Stimulated activated CD4-positive, alpha-beta T cell treated with anti-CD3 and anti-CD28 coated beads, Interleukin-1b, Interleukin-23, amount 100 ng/mL, for 4 hours (primary cell): ENCODE results near the gene CRAMP1.
"Not testable (repeated sequence)": the region's sequence is repeated elsewhere in the genome, so short reads cannot be mapped to it uniquely, and the experiment has no call there.

Experiments used
- DNase-seq, 2 donors: peaks; one replicate each; pipeline ENCODE4 v3.0.0-alpha.2; 2020; ENCODE audit warnings: low read depth in 2 of 2

The CRAMP1 gene

GRCh38 chr16:1710811-1711507 lies 98.8 kb downstream of the CRAMP1 start:
- no peak for DNase-seq

GRCh38 chr16:1712791-1713261 lies 100.7 kb downstream of the CRAMP1 start:
- no peak for DNase-seq

- no peak for DNase-seq
Observed at GRCh38 chr16:1713331-1713730, 101.2 kb downstream of the CRAMP1 start.

- DNase-seq: no peak
Observed at GRCh38 chr16:1713933-1714332, 101.8 kb downstream of the CRAMP1 start.

- DNase-seq: no peak
Observed at GRCh38 chr16:1715220-1715619, 103.1 kb downstream of the CRAMP1 start.

- DNase-seq: not testable (repeated sequence)
Observed at GRCh38 chr16:1718236-1718635, 106.1 kb downstream of the CRAMP1 start.

GRCh38 chr16:1719559-1720229 lies 107.5 kb downstream of the CRAMP1 start:
- DNase-seq: not testable (repeated sequence)

GRCh38 chr16:1721372-1721771 lies 109.2 kb downstream of the CRAMP1 start:
- DNase-seq: no peak

GRCh38 chr16:1723450-1724147 lies 111.4 kb downstream of the CRAMP1 start:
- peak in 1 of 2 donors; percentile 25 for DNase-seq

- no peak for DNase-seq
Observed at GRCh38 chr16:1724491-1724890, 112.3 kb downstream of the CRAMP1 start.

GRCh38 chr16:1726661-1727502 lies 114.7 kb downstream of the CRAMP1 start:
- DNase-seq: no peak
